Measurements from ENCODE around the gene AP2A2. TPM values are rescaled to one million over a fixed set of nuclear protein-coding genes. Genes with fewer than 3 reads are reported as not detected.

The AP2A2 gene
- total RNA-seq, 2 experiments from 2014 or later: 60.1 to 66.7 TPM

DNA sequence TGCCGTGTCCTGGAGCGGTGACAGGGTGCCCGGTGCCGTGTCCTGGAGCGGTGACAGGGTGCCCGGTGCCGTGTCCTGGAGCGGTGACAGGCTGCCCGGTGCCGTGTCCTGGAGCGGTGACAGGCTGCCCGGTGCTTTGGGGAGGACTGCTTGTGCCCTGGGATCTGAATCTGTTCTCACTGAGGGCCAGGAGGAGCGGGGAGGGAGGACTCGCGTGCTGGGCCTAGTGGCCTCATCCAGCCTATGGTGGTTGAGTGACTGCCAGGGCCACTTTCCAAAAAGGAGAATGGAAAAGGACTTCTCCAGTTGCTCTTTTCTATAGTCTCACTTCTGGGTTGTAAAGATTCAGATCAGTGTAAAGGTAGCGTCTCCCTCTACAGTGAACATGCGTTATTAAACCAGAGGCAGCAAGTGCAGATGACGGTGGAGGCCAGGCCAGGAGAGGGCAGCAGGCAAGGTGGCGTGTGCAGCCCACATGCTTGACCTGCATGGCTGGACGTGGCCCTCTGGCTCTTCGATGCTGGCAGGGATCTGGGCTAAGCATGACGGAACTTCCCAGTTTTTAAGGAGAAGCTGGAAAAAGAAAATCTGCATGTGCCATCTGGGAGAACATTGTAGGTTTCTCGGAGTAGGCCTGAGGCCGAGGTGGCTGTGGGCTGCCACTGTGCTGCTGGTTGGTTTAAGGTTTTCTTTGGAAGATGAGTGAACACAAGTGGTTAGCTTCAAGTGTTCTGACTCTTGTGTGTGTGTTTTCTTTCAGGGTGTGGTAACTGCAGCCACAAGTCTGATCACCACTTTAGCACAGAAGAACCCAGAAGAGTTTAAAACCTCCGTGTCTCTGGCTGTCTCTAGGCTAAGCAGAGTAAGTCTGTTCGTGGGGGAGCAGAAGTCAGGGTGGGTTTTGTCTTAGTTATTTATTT is 55.0 kb downstream of the AP2A2 start:
- peaks cover 16% of the 10 kb centered on the region for H3K4me1 Mint-ChIP-seq
- H3K9me3 Mint-ChIP-seq: no peaks in the 10 kb centered on the region
- no peaks in the 10 kb centered on the region for H3K27me3 Mint-ChIP-seq
- peaks cover 20% of the 10 kb centered on the region for H3K36me3 Mint-ChIP-seq (ENCODE audit: low read depth)
- DNase-seq: no peak
- CTCF ChIA-PET: interaction anchor here (1.2 kb wide), 1 partner anchor 18 kb away, joined by 3 read pairs; no protein-coding TSS in a partner anchor
- H3K4me3 Mint-ChIP-seq: no peak overlapping the region
- no peak overlapping the region for H3K27ac Mint-ChIP-seq
- POLR2A ChIA-PET: no interaction called here

DNA sequence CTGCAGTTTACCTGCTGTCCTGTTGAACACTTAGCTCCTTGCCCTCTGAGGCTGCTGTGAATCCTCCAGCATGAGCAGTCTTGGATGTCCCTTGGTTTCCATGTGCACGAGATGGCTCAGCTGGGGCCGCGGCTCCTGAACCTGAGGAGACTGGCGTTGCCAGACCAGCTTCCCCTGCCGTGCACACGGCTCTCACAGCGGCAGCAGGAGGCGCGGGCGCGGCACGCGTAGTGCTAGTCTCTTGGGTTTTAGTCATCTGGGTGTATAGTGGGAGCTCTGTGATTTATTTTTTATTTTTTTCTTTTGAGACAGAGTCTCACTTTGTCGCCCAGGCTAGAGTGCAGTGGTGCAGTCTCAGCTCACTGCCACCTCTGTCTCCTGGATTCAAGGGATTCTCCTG is 56.1 kb downstream of the AP2A2 start:
- DNase-seq: no peak
- ChIA-PET POLR2A (no interaction called here), CTCF (interaction anchor here (1.2 kb wide), 1 partner anchor 16 kb away, joined by 3 read pairs; no protein-coding TSS in a partner anchor)
- peaks cover 18% of the 10 kb centered on the region for H3K36me3 Mint-ChIP-seq (ENCODE audit: low read depth)
- no peaks in the 10 kb centered on the region for H3K27me3 Mint-ChIP-seq
- peaks cover 5% of the 10 kb centered on the region for H3K4me1 Mint-ChIP-seq
- H3K27ac Mint-ChIP-seq: no peak overlapping the region
- no peaks in the 10 kb centered on the region for H3K9me3 Mint-ChIP-seq
- H3K4me3 Mint-ChIP-seq: no peak overlapping the region

DNA sequence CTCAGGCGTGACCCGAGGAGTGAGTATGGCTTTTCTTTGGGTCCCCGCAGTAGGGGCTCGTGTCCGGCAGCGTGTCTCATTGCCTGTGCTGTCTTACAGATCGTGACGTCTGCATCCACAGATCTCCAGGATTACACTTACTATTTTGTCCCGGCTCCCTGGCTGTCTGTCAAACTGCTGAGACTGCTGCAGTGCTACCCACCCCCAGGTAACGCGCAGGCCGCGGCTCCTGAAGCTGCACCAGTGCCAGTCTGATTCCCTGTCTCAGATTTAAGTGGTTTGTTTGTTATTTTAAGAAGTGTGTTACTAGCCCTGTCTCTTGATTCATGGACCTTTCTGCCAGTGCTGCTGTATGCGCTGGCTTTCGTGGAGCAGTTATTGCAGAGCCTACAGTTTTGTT is 58.9 kb downstream of the AP2A2 start:
- DNase-seq: no peak
- Mint-ChIP-seq H3K27ac (no peak overlapping the region), H3K9me3 (no peaks in the 10 kb centered on the region), H3K27me3 (no peaks in the 10 kb centered on the region), H3K4me1 (no peaks in the 10 kb centered on the region), H3K4me3 (no peak overlapping the region), H3K36me3 (ENCODE audit: low read depth) (peaks cover 17% of the 10 kb centered on the region)
- ChIA-PET CTCF (interaction anchor here (1.2 kb wide), 1 partner anchor 12 kb away, joined by 3 read pairs; no protein-coding TSS in a partner anchor), POLR2A (no interaction called here)

DNA sequence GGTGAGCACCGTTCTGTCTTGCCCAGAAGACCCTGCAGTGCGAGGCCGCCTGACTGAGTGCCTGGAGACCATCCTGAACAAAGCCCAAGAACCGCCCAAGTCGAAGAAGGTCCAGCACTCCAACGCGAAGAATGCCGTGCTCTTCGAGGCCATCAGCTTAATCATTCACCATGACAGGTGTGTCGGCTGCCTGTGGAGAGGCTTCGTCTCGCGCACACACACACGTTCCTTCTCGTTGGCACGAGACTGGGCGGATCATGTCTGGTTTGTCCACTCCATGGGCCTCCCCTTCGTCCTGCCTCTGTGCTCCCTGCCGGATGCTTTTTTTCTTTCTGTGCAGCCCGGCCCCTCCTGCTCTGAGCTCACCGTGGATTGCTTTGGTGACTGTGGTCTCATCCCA is 59.7 kb downstream of the AP2A2 start:
- POLR2A ChIA-PET: no interaction called here
- H3K36me3 Mint-ChIP-seq (ENCODE audit: low read depth): peaks cover 16% of the 10 kb centered on the region
- CTCF ChIA-PET: no interaction called here
- H3K4me1 Mint-ChIP-seq: no peaks in the 10 kb centered on the region
- no peak overlapping the region for H3K4me3 Mint-ChIP-seq
- no peak for DNase-seq
- no peaks in the 10 kb centered on the region for H3K9me3 Mint-ChIP-seq
- no peaks in the 10 kb centered on the region for H3K27me3 Mint-ChIP-seq
- H3K27ac Mint-ChIP-seq: no peak overlapping the region

DNA sequence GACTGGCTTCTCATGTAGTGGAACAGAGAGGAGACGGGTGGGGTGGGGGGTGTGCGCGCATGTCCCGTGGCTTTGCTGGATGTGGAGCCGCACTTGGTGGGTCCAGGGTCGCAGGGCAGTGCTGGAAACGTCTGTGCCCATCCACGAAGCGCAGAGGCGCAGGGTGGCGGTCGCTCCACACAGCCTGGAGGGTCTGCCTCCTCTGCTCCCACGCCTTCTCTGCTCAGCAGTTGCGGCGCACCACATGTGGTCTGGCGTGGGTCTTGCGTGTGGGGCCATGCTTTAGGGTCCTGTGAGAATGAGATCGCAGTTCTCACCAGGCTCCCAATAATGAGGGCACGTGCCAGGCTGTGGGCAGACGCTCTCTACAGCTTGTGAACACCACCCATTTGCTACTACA is 60.2 kb downstream of the AP2A2 start:
- Mint-ChIP-seq H3K27ac (no peak overlapping the region), H3K4me1 (no peaks in the 10 kb centered on the region), H3K4me3 (no peak overlapping the region), H3K36me3 (ENCODE audit: low read depth) (peaks cover 13% of the 10 kb centered on the region), H3K27me3 (no peaks in the 10 kb centered on the region), H3K9me3 (no peaks in the 10 kb centered on the region)
- no peak for DNase-seq
- ChIA-PET CTCF (no interaction called here), POLR2A (no interaction called here)

DNA sequence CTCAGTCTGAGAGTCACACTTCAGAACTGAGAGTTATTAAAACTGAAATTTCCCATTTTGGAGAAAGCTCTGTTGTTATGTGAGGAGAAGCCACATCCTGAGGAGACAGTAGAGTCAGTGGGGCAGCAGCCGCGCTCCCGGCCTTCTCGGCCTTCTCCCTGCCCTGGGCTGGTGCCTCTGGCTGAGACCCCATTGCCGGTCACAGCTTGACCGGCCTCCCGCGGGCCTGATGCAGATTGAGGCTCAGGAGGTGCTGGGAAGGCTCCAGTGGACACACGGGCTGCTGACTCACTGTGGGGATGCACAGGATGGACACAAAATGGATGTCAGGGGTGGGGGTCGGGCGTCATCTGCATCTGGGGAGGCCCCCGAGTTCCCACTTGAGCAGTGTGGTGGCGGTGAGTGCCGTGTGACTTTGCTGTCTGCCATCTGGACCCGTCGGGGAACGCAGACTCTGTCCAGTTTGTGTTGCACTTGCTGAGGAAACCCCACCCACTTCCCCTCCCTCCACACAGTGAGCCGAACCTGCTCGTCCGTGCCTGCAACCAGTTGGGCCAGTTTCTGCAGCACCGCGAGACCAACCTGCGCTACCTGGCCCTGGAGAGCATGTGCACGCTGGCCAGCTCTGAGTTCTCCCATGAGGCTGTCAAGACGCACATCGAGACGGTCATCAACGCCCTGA is 60.7 kb downstream of the AP2A2 start:
- Mint-ChIP-seq H3K36me3 (ENCODE audit: low read depth) (peaks cover 9% of the 10 kb centered on the region), H3K27me3 (no peaks in the 10 kb centered on the region), H3K27ac (no peak overlapping the region), H3K4me3 (no peak overlapping the region), H3K9me3 (no peaks in the 10 kb centered on the region), H3K4me1 (no peaks in the 10 kb centered on the region)
- ChIA-PET POLR2A (no interaction called here), CTCF (no interaction called here)
- DNase-seq: no peak

DNA sequence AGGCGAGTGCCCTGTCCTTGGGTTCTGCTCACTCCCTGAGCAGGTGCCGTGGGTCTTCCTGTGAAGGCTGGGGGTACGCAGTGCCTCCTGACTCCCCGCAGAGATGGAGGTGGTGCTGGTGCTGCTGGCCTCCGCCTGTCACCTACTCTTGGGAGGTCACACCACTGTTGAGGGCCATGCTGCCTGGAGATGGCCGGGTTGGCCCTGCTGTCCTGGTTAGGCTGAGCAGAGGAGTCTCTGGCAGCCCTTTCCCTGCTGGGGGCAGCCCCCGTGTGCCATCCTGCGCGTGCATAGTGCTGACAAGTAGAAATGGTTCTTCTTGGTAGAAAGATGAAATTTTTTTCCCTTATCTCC is 61.3 kb downstream of the AP2A2 start:
- POLR2A ChIA-PET: no interaction called here
- CTCF ChIA-PET: no interaction called here

DNA sequence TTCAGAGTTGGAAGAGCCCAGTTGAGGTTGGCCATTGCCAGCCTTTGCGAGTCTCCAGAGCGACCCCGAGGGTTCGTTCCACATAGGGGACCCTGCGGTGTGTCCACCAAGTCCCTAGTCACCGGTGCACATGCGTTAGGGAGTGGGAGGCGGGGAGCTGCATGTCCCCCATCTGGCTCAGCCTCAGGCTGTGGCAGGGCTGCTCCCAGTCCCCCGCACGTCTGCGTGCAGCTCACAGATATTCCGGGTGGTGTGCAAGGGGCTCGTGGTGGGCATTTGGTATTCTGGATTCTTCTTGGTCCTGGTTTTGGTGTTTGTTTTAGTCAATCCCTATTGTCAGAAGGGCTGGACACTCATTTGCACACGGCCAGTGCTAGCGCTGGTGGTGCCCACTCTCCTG is 62.0 kb downstream of the AP2A2 start:
- H3K27me3 Mint-ChIP-seq: no peaks in the 10 kb centered on the region
- no peak overlapping the region for H3K27ac Mint-ChIP-seq
- no peak for DNase-seq
- H3K36me3 Mint-ChIP-seq (ENCODE audit: low read depth): peaks cover 14% of the 10 kb centered on the region
- POLR2A ChIA-PET: no interaction called here
- no peaks in the 10 kb centered on the region for H3K4me1 Mint-ChIP-seq
- no peaks in the 10 kb centered on the region for H3K9me3 Mint-ChIP-seq
- CTCF ChIA-PET: no interaction called here
- no peak overlapping the region for H3K4me3 Mint-ChIP-seq

More for the DNA sequence above, 61.3 kb downstream of the AP2A2 start:
- H3K4me1 Mint-ChIP-seq: no peaks in the 10 kb centered on the region
- peaks cover 9% of the 10 kb centered on the region for H3K36me3 Mint-ChIP-seq (ENCODE audit: low read depth)
- no peaks in the 10 kb centered on the region for H3K27me3 Mint-ChIP-seq
- H3K27ac Mint-ChIP-seq: no peak overlapping the region
- no peaks in the 10 kb centered on the region for H3K9me3 Mint-ChIP-seq
- H3K4me3 Mint-ChIP-seq: no peak overlapping the region
- no peak for DNase-seq

DNA sequence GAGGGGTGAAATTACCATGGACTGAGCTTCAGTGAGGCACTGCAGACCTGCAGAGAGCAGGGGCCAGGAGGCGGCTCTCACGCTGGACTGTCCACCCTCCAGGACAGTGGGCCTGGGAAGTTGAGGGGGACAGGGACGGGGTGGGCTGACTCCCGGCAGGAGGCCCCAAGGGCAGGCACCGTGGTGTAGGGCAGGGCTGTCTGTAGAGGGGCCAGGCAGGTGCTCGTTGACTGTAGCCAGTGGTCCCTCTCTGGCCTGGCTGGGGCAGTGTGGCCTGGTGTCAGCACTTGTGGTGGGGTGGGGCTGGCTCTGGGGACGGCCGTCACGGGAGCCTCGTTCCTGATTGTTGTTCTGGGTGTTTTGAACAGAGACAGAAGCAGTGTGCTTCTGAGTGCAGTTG is 64.4 kb downstream of the AP2A2 start:
- CTCF ChIA-PET: interaction anchor here (0.6 kb wide), 1 partner anchor 542 kb away, joined by 3 read pairs; no protein-coding TSS in a partner anchor
- Mint-ChIP-seq H3K36me3 (ENCODE audit: low read depth) (peaks cover 14% of the 10 kb centered on the region), H3K4me1 (peaks cover 2% of the 10 kb centered on the region), H3K4me3 (no peak overlapping the region), H3K27me3 (no peaks in the 10 kb centered on the region), H3K9me3 (peaks cover 1% of the 10 kb centered on the region), H3K27ac (peak overlapping the region; percentile 64)
- no peak for DNase-seq
- POLR2A ChIA-PET: no interaction called here

DNA sequence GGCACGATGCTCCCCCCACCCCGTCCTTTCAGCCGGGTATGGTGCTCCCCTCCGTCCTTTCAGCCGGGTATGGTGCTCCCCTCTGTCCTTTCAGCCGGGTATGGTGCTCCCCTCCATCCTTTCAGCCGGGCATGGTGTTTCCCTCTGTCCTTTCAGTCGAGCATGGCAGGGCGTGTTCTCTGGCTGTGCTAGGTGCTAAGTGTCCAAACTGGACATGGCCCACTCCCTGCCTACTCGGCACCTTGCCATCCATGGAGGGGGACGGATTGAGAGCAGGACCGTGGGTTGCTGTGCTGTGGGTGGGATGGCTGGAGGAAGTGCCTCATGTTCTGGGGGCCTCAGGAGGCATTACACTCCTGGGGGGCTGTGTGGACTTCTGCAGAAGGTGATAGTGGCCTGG is 65.4 kb downstream of the AP2A2 start:
- CTCF ChIA-PET: interaction anchor here (0.6 kb wide), 1 partner anchor 543 kb away, joined by 3 read pairs; no protein-coding TSS in a partner anchor
- POLR2A ChIA-PET: no interaction called here

DNA sequence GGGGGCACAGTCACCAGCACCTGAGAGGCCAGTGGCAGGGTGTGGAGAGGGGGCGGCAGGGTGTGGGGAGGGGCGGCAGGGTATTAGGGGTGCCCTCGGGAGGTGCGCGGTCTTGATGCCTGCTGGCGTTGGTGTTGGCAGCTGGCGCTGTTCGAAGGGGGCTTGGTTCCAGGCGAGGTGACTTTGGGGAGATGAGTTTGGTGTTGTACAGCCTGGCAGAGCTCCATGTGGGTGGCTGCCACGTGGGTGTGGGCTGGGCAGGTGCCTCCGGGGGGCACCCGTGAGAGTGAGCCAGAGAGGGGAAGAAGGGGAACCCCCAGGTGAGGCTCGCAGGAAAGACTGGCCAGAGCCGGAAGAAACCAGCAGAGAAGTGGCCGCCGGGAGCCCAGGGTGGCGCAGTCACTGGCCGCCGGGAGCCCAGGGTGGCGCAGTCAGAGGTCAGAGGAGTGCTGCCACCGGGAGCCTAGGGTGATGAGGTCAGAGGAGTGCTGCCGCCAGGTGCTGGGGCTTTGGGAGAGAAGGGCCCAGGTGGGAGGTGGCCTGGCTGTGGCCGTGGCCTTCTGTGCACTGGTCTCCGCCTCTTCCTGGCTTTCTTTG is 66.1 kb downstream of the AP2A2 start:
- peaks cover 13% of the 10 kb centered on the region for H3K4me1 Mint-ChIP-seq
- ChIA-PET CTCF (no interaction called here), POLR2A (no interaction called here)
- peaks cover 3% of the 10 kb centered on the region for H3K9me3 Mint-ChIP-seq
- no peak overlapping the region for H3K4me3 Mint-ChIP-seq
- DNase-seq: no peak
- peaks cover 25% of the 10 kb centered on the region for H3K36me3 Mint-ChIP-seq (ENCODE audit: low read depth)
- H3K27me3 Mint-ChIP-seq: no peaks in the 10 kb centered on the region
- H3K27ac Mint-ChIP-seq: no peak overlapping the region

More for the DNA sequence above, 65.4 kb downstream of the AP2A2 start:
- Mint-ChIP-seq H3K9me3 (peaks cover 3% of the 10 kb centered on the region), H3K27ac (peak overlapping the region; percentile 46), H3K36me3 (ENCODE audit: low read depth) (peaks cover 20% of the 10 kb centered on the region), H3K4me3 (no peak overlapping the region), H3K4me1 (peaks cover 9% of the 10 kb centered on the region), H3K27me3 (no peaks in the 10 kb centered on the region)
- no peak for DNase-seq

DNA sequence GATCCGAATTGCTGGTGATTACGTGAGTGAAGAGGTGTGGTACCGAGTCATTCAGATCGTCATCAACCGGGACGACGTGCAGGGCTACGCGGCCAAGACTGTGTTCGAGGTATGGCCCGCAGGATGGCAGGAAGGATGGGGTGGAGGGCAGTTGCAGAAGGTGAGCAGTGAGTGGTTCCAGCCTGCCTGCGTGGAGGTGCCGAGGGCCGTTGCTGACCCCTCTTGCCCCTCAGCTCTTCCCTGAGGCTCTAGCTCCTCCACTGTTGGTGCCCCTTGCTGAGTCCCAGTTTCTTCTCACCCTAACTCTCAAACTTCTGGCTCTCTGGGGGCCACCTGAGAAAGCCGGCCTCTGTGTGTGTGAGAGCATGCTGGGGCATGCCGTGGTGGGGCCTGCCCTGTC is 66.9 kb downstream of the AP2A2 start:
- Mint-ChIP-seq H3K4me3 (no peak overlapping the region), H3K4me1 (peaks cover 13% of the 10 kb centered on the region), H3K36me3 (ENCODE audit: low read depth) (peaks cover 27% of the 10 kb centered on the region), H3K27me3 (no peaks in the 10 kb centered on the region), H3K27ac (no peak overlapping the region), H3K9me3 (peaks cover 3% of the 10 kb centered on the region)
- POLR2A ChIA-PET: no interaction called here
- CTCF ChIA-PET: no interaction called here
- DNase-seq: no peak

DNA sequence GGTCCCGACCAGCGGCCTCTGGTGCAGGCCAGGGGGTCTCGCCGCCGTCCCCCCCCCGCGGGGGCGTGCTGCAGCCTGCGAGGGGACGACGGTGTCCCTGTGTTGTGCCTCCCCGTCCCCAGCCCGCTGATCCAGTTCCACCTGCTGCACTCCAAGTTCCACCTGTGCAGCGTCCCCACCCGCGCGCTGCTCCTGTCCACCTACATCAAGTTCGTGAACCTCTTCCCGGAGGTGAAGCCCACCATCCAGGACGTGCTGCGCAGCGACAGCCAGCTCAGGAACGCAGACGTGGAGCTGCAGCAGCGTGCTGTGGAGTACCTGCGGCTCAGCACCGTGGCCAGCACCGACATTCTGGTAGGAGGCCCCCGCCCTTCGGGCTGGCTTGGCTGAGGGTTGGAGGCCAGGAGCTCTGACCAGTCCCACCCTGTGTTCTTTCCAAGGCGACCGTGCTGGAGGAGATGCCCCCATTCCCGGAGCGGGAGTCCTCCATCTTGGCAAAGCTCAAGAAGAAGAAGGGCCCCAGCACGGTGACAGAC is 68.0 kb downstream of the AP2A2 start:
- peaks cover 13% of the 10 kb centered on the region for H3K4me1 Mint-ChIP-seq
- ChIA-PET CTCF (interaction anchor here (0.6 kb wide), 1 partner anchor 361 kb away, joined by 3 read pairs; no protein-coding TSS in a partner anchor), POLR2A (no interaction called here)
- peaks cover 3% of the 10 kb centered on the region for H3K9me3 Mint-ChIP-seq
- H3K36me3 Mint-ChIP-seq (ENCODE audit: low read depth): peaks cover 24% of the 10 kb centered on the region
- no peak for DNase-seq
- no peaks in the 10 kb centered on the region for H3K27me3 Mint-ChIP-seq
- no peak overlapping the region for H3K4me3 Mint-ChIP-seq
- H3K27ac Mint-ChIP-seq: no peak overlapping the region

Measured in activated CD4-positive, alpha-beta T cell treated with anti-CD3 and anti-CD28 coated beads, Interleukin-2, amount 10 ng/mL, durations not matched to agents 7 days and 5 days (primary cell).